LNCAP (cell line): Measurements from ENCODE around the gene EDAR.

Experiments used
- CTCF ChIP-seq: fragments of 450-650 bp; IDR thresholded peaks from 2 replicates; pipeline ENCODE4 v1.5.1; 2017; ENCODE audit warnings: mild to moderate bottlenecking

EDAR gene

GRCh38 chr2:108988796-108989713, at the start of gene EDAR:
Gene EDAR, minus strand, starts transcription at chr2:108989220. Its CDS starts 58,206 bp downstream, at chr2:108931014.
- peak; percentile 57 for TF ChIP-seq CTCF

GRCh38 chr2:109033171-109033570, 44.2 kb upstream of the EDAR start:
- TF ChIP-seq CTCF: no peak

GRCh38 chr2:109032229-109032820, 43.3 kb upstream of the EDAR start:
- no peak for TF ChIP-seq CTCF

- TF ChIP-seq CTCF: no peak
Observed at GRCh38 chr2:109031476-109032228, 42.6 kb upstream of the EDAR start.

GRCh38 chr2:109030870-109031475, 42.0 kb upstream of the EDAR start:
- no peak for TF ChIP-seq CTCF

GRCh38 chr2:109029490-109030201, 40.6 kb upstream of the EDAR start:
- no peak for TF ChIP-seq CTCF
